Upper lobe of right lung (tissue), 1 donor: ENCODE results near the gene KEL. TPM values are rescaled to one million over a fixed set of nuclear protein-coding genes. Genes with fewer than 3 reads are reported as not detected.

Experiments
- ATAC-seq: fragments of 200-7000 bp; cut with Tn5 transposase; one replicate; pipeline ENCODE4 v1.9.1; 2020; ENCODE audit warnings: mild to moderate bottlenecking, moderate library complexity
- DNase-seq: peaks from one replicate; pipeline ENCODE4 v3.0.0-alpha.2; 2020
- H3K27ac ChIP-seq: fragments of 200-600 bp; one replicate; pipeline ENCODE4 v1.8.0; 2022
- H3K27me3 ChIP-seq: fragments of 200-600 bp; one replicate; pipeline ENCODE4 v1.8.0; 2022; ENCODE audit warnings: mild to moderate bottlenecking
- H3K36me3 ChIP-seq: fragments of 200-600 bp; one replicate; pipeline ENCODE4 v1.8.0; 2022
- H3K4me1 ChIP-seq: fragments of 200-600 bp; one replicate; pipeline ENCODE4 v1.8.0; 2022
- H3K4me3 ChIP-seq: fragments of 200-600 bp; one replicate; pipeline ENCODE4 v1.8.0; 2022; ENCODE audit warnings: mild to moderate bottlenecking
- H3K9me3 ChIP-seq: fragments of 200-600 bp; one replicate; pipeline ENCODE4 v1.8.0; 2022
- CTCF ChIP-seq: fragments of 200-600 bp; IDR thresholded peaks from one replicate; pipeline ENCODE4 v1.8.0; 2022; ENCODE audit warnings: antibody characterized with exemption
- intact Hi-C: fragments of 100-400 bp; cut with DNase I; formaldehyde crosslinking; loops from one replicate; pipeline ENCODE4 v1.11.0; 2022
- long read RNA-seq: library from polyadenylated mRNA; unstranded; transcript quantifications from one replicate; pipeline ENCODE4 v2.0.0, GENCODE V29; 2021
- total RNA-seq: library from RNA; stranded (reverse); fragmentation: NEBNext Ultra II Directional; extraction: Animal tissue kit (Norgen Biotek cat#: 25700); gene quantifications from one replicate; pipeline ENCODE4 v1.2.1, GENCODE V29; 2021
- donor health status: DM: no; HTN: yes; CAD: no; lungs with severe emphysema.

The KEL gene
- 0.87 TPM for total RNA-seq
- long read RNA-seq: 0 reads

GRCh38 chr7:142961973-142962926, at the start of gene KEL:
KEL (minus strand) TSS chr7:142962363; CDS start chr7:142962206, 157 bp downstream.
- no peak for ATAC-seq
- Histone ChIP-seq H3K36me3 (no peaks in the 10 kb centered on the region), H3K4me1 (no peaks in the 10 kb centered on the region), H3K4me3 (no peak within 1 kb of the TSS), H3K27me3 (peaks cover 4% of the 10 kb centered on the region), H3K9me3 (no peaks in the 10 kb centered on the region), H3K27ac (no peak within 1 kb of the TSS)
- no peak for TF ChIP-seq CTCF
- intact Hi-C loops: no loop called here
- DNase-seq: no peak

- no peaks in the 10 kb centered on the region for H3K36me3 ChIP-seq
- H3K4me1 ChIP-seq: no peaks in the 10 kb centered on the region
- H3K4me3 ChIP-seq: no peak overlapping the region
- no peaks in the 10 kb centered on the region for H3K9me3 ChIP-seq
- peaks cover 10% of the 10 kb centered on the region for H3K27me3 ChIP-seq
- intact Hi-C loops: loop anchor here (5.0 to 10.0 kb wide), 2 partner anchors 153 to 209 kb away; partner anchors contain the start of gene EPHB6
- no peak overlapping the region for H3K27ac ChIP-seq
- peak; percentile 98 for ATAC-seq
- TF ChIP-seq CTCF: peak; percentile 94
- DNase-seq: peak; percentile 87
Observed at GRCh38 chr7:143008007-143008901, 46.1 kb upstream of the KEL start.

GRCh38 chr7:143005632-143006260, 43.6 kb upstream of the KEL start:
- peaks cover 10% of the 10 kb centered on the region for H3K27me3 ChIP-seq
- ATAC-seq (no peak), DNase-seq (no peak)
- no peaks in the 10 kb centered on the region for H3K4me1 ChIP-seq
- no peak overlapping the region for H3K4me3 ChIP-seq
- H3K27ac ChIP-seq: no peak overlapping the region
- TF ChIP-seq CTCF: no peak
- H3K9me3 ChIP-seq: no peaks in the 10 kb centered on the region
- H3K36me3 ChIP-seq: no peaks in the 10 kb centered on the region
- intact Hi-C loops: loop anchor here (5.0 to 10.0 kb wide), 2 partner anchors 151 to 212 kb away; partner anchors contain the start of gene EPHB6

- Histone ChIP-seq H3K36me3 (no peaks in the 10 kb centered on the region), H3K27me3 (peaks cover 10% of the 10 kb centered on the region), H3K9me3 (no peaks in the 10 kb centered on the region), H3K27ac (no peak overlapping the region), H3K4me1 (no peaks in the 10 kb centered on the region), H3K4me3 (peak overlapping the region; percentile 4)
- intact Hi-C loops: loop anchor here (10.0 kb wide), 1 partner anchor 149 kb away; the partner anchor contains the start of gene EPHB6
- ATAC-seq (peak; percentile 86), DNase-seq (no peak)
- peak; percentile 76 for TF ChIP-seq CTCF
Observed at GRCh38 chr7:143003393-143004051, 41.4 kb upstream of the KEL start.

- peaks cover 6% of the 10 kb centered on the region for H3K27me3 ChIP-seq
- no peaks in the 10 kb centered on the region for H3K9me3 ChIP-seq
- no peak for TF ChIP-seq CTCF
- H3K4me3 ChIP-seq: peak overlapping the region; percentile 4
- no peaks in the 10 kb centered on the region for H3K36me3 ChIP-seq
- intact Hi-C loops: loop anchor here (10.0 kb wide), 1 partner anchor 148 kb away; the partner anchor contains the start of gene EPHB6
- H3K27ac ChIP-seq: no peak overlapping the region
- H3K4me1 ChIP-seq: no peaks in the 10 kb centered on the region
- DNase-seq: no peak
- peak; percentile 71 for ATAC-seq
Observed at GRCh38 chr7:143002898-143003297, 40.7 kb upstream of the KEL start.
